Stimulated activated CD8-positive, alpha-beta memory T cell treated with anti-CD3 and anti-CD28 coated beads, Interleukin-15, amount 100 ng/mL, for 24 hours (primary cell): ENCODE measurements around the gene ACACB.

Experiments
- DNase-seq: peaks from one replicate; pipeline ENCODE4 v3.0.0-alpha.2; 2020; ENCODE audit warnings: low read depth

ACACB gene

GRCh38 chr12:109219938-109220337 lies 103.6 kb downstream of the ACACB start:
- no peak for DNase-seq

DNA sequence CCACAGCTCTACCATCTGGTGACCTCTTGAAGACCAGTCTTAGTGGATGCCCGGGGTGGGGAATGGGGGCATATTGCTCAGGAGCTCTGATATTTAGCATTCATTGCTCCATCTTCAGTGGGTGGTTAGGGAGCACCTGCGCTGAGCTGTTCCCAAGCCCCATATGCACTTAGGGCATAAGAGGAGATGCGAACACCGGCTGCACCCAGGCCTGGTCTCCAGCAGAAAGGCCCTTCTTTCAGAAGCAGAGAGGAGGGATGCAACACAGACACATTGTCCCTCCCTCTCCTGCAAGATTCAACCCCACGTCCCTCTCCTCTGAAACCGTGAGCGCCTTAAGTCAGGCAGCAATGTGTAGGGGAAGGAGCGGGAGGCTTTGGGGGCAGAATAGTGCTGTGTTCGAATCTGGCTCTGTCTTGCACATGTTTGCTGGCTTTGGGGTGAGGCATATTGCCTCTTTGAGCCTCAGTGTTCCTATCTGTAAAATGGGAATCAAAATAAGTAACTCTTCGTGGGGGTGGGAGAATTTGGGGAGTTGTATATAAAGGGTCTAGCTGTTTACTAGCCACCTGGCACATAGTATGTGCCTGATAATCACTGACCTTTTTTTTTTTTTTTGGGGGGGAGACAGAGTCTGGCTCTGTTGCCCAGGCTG lies 105.0 kb downstream of the ACACB start:
- no peak for DNase-seq

- no peak for DNase-seq
These were observed 105.7 kb downstream of the ACACB start for GRCh38 chr12:109222062-109222461.

GRCh38 chr12:109222496-109222895 lies 106.1 kb downstream of the ACACB start:
- no peak for DNase-seq

GRCh38 chr12:109223211-109223610 lies 106.8 kb downstream of the ACACB start:
- no peak for DNase-seq

- no peak for DNase-seq
These were observed 107.5 kb downstream of the ACACB start for GRCh38 chr12:109223868-109224267.

GRCh38 chr12:109228664-109229063 lies 112.3 kb downstream of the ACACB start:
- DNase-seq, result no peak

DNA sequence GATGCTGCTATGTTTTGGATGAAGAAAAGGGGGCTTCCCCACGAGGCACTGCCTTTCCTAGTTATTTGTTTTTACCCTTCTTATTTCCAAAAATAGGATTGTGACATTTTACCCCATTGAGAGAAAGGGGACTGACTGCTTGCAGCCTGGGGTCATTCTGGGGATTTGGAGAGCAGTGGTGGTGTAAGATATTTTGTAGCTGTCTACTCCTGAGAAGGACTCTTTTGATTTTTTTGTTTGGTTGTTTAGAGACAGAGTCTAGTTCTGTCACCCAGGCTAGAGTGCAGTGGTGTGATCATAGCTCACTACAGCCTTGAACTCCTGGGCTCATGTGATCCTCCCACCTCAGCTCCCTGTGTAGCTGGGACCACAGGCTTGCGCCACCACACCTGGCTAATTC lies 113.8 kb downstream of the ACACB start:
- DNase-seq, result no peak

DNA sequence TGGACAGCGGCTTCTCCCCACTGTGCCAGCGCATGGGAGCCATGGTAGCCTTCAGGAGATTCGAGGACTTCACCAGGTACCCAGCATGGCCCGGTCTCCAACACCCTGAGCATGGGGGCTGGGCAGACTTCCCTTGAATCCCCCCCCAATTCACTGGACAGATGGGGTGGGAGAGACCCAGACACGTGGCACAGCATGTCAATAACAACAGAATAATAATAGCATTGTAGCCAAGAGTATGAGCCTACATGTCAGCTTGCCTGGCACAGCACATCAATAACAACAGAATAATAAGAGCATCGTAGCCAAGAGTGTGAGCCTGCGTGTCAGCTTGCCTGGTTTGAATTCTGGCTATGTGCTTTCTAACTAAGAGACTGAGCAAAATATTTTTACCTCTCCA lies 116.3 kb downstream of the ACACB start:
- no peak for DNase-seq

DNA sequence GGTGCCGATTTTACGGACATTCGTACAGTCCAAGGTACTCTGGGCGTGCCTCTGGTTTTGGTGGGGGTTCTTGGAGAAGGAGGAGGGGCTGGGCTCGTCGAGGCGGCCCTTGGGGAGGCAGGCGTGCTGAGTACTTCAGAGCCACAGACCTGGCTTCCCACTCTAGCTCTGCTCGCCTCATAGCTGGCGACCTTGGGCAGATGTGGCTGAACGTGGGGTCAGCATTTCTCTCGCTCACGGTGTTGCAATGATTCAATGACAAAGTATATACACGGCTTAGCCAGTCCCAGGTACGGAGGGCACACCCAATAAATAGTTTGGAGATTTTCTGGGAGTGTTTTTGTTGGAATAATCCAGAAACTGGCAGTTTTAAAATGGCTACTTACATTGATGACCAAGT lies 117.6 kb downstream of the ACACB start:
- DNase-seq, result no peak

GRCh38 chr12:109236257-109236656 lies 119.9 kb downstream of the ACACB start:
- DNase-seq, result no peak

DNA sequence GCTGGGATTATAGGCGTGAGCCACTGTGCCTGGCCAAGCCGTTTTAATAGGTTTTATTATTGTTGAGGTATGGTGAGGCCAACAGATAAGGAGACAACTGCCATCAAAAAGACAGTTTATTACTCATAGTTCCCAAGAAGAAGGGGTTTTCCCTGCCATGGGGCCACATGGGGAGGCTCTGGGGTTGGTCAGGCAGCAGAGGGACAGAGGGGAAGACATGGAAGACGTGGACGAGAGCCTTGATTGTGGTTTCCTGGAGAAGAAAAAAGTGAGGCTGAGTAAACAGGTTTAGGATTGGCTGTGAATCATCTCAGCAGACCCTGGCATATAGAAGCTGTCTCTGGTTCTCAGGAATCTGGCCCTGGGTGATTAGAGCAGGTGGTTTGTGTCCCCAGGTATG lies 122.8 kb downstream of the ACACB start:
- DNase-seq, result no peak

- DNase-seq, result no peak
These were observed 123.3 kb downstream of the ACACB start for GRCh38 chr12:109239691-109240090.

DNA sequence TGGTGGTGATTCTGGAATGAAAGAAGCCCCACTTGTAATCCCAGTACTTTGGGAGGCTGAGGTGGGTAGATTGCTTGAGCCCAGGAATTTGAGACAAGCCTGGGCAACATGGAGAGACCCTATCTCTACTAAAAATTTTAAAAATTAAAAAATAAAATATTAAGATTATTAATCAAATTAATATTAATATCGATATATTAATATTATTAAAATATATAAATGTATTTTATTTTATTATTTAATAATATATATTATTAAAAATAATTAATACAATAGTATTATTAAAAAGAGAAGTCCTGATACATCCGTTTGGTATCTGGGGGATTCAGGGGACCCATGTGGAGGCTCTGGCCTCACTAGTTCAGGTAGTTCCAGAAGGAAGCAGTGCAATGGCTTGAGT lies 124.0 kb downstream of the ACACB start:
- no peak for DNase-seq

DNA sequence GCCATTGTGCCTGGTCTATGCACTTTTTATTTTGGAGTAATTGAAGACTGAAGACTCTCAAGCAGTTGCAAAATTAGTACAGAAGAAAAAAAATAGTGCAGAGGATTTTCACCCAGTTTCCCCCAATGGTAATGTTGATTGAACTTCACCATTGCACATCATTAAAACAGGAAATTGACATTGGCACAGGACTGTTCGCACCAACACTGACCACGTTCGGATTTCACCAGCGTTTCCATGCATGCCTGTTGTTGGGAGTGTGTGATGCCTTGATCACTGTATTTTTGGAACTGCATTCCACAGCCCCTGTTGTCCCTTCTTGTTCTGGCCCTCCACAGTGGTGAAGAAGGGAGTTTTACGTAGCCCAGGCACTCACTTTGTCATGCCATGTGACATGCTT lies 125.5 kb downstream of the ACACB start:
- no peak for DNase-seq

DNA sequence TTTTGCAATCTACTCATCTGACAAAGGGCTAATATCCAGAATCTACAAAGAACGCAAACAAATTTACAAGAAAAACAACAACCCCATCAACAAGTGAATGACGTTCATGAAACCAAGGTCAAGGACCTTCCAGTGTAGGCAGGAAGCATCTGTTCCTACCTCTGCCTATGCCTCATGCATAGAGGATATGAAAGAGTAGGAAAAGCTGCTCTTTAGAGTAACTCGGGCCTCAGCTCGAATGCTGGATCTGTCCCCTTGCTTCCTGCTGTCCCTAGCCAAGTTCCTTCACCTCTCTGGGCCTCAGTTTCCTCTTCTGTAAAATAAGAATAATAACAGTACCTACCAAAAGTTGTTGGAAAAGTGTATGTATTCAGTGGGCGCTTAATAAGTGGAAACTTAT lies 127.7 kb downstream of the ACACB start:
- DNase-seq, result no peak

DNA sequence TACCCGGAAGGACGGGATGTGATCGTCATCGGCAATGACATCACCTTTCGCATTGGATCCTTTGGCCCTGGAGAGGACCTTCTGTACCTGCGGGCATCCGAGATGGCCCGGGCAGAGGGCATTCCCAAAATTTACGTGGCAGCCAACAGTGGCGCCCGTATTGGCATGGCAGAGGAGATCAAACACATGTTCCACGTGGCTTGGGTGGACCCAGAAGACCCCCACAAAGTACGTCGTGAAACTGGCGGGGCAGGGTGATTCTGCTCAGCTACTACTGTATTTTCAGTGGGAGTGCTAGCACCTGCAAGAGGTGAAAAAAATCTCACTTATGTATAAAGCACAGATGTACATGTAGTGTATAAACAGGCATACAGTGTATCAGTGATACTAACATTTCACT lies 129.8 kb downstream of the ACACB start:
- DNase-seq, result no peak

- DNase-seq, result no peak
These were observed 131.7 kb downstream of the ACACB start for GRCh38 chr12:109247831-109248654.

- no peak for DNase-seq
These were observed 134.1 kb downstream of the ACACB start for GRCh38 chr12:109250523-109250922.

DNA sequence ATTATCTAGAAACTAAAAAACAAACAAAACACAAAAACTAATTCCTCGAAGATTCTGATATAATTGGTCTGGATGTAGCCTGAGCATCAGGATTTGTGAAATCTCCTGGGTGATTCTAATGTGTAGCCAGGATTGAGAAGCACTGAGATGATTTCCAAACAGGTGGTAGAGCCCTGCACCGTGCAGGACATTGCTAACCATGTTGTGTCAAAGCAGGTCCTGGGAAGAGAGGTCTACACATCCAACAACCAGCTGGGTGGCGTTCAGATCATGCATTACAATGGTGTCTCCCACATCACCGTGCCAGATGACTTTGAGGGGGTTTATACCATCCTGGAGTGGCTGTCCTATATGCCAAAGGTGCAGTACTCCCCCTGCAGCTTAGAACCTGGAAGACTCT lies 136.4 kb downstream of the ACACB start:
- no peak for DNase-seq

DNA sequence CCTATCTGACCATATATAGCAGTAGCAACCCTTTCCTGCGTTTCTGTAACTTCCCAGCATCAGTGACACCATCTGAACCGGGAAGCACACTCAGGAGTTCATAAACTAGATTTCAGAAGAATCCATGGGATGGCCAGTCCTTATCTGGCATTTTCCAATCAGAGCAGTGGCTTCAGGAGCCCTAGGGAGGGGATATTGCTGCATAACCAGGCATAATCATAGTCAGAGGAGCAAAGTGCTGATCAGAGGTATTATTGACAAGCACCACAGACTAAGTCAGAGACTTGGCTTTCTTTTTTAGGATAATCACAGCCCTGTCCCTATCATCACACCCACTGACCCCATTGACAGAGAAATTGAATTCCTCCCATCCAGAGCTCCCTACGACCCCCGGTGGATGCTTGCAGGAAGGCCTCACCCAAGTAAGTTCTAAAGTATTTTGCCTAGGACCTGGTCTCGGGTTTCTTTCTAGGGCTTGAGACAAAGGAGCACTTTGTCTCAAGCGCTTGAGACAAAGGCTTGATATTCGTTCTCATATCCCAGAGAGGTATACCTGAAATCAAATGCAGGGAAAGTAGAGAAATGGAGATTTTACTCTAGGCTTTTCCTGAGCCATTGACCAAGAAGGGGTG lies 137.6 kb downstream of the ACACB start:
- no peak for DNase-seq

- no peak for DNase-seq
These were observed 139.0 kb downstream of the ACACB start for GRCh38 chr12:109255377-109255776.

DNA sequence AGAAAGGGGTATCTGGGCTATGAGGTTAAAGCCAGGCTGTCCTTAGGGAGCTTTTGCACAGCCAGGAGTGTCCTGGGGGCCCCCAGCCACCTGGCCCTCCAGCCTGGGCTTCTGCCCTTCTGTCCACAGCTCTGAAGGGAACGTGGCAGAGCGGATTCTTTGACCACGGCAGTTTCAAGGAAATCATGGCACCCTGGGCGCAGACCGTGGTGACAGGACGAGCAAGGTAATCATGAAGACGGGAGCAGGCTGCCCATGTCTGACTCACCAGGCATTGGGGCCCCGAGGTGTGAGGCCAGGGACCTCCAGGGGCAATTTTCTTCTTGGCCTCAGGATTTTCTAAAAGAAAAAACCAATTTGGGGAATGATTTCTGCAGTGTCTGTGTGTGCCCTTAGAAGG lies 139.6 kb downstream of the ACACB start:
- DNase-seq, result no peak
